GM04503 (cell line): ENCODE data around the gene PPIF.
"Not testable (repeated sequence)": the region's sequence is repeated elsewhere in the genome, so short reads cannot be mapped to it uniquely, and the experiment has no call there.

ENCODE experiments used
- DNase-seq: peaks from one replicate; pipeline ENCODE4 v3.0.0-alpha.2; 2012; ENCODE audit warnings: low read depth

The PPIF gene

DNA sequence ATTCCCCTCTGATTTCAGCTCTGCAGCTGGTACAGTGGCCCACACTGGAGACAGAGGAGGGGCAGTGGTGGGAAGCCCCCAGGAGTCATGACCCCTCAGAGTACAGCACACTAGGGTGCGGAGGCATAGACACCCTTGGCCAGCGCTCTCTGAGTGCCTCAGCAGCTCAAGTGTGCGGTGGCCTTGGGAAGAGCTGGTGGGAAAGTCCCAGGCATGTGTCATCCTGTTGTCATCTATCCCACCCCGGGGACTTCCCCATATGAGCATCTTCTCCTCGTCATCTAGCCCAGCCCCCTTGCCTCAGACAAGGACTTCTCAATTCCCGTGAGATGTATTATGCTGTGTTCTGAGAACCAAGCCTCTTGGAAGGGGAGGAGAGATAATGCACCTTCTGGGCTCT is 15.6 kb upstream of the PPIF start:
- DNase-seq, result peak; percentile 68

DNA sequence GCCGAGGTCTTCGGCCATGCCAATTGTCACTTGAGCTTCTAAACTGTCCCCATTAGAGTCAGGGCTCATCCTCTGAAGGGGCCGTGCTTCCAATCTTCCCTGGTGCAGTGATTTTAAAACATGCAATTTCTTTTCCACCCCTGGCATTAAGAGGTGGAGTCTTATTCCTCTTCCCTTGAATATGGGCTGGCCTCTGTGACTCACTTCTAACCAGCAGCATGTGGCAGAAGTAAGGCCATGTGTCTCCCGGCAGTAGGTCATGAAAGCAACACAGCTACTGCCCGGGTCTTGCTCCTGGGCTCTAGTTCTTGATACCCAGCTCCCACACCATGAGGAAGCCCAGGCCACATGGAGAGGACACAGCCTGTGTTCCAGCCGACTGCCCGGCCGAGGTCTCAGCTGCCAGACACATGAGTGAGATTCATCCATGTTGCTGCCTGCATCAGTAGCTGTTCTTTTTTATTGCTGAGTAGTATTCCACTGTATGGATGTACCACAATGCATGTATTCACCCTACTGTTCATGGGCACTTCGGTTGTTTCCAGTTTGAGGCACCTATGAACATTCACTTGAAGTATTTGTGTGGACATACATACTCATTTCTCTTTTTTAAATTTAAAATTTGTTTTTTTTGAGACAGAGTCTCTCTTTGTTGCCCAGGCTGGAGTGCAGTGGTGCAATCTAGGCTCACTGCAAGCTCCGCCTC is 14.5 kb upstream of the PPIF start:
- not testable (repeated sequence) for DNase-seq

DNA sequence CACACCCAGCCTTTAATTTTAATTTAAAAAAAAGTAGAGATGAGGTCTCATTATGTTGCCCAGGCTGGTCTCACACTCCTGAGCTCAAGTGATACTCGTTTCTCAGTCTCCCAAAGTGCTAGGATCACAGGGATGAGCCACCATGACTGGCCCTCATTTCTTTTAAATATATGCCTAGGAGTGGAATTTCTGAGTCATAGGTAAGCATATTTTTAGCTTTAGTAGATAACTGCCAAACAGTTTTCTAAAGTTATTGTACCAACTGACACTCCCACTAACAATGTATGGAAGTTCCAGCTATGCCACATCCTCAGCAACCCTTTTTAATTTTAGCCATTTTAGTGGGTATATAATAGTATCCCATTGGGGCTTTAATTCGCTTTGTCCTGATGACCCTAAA is 13.8 kb upstream of the PPIF start:
- no peak for DNase-seq

DNA sequence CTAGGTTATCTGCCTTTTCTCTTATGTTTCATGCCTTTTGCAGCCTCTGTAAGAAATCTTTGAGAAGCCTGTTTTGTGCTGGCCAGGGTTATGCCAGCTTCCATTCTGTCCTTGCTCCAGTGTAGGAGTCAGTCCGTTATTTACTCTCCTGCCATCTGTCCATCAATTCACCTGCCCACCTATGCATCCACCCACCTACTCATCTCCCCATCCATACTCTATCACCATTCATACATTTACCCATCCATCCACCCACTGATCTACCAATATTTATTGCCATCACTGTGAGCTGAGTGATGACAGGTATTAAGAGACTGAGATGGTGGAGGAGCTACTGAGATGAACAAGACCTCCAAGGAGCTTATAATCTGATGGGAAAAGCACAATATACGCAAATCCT is 12.7 kb upstream of the PPIF start:
- DNase-seq, result no peak

DNA sequence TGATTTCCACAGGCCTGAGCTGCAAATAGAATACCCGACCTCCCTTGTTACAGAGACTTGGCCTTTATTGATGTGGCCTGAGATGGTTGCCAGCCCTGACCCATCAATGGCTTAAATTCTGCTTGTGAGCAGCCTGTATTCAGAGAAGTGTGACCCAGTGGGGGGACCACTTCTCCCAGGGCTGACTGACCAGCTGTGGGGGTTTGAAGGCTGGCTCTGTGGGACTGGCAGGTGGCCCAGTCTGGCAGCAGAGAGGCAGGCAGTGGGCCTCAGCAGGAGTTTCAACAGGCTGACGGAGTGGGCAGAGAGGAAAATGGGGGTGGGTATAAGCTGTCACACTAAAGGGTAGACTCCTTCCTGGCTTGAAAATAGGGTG is 12.2 kb upstream of the PPIF start:
- no peak for DNase-seq

DNA sequence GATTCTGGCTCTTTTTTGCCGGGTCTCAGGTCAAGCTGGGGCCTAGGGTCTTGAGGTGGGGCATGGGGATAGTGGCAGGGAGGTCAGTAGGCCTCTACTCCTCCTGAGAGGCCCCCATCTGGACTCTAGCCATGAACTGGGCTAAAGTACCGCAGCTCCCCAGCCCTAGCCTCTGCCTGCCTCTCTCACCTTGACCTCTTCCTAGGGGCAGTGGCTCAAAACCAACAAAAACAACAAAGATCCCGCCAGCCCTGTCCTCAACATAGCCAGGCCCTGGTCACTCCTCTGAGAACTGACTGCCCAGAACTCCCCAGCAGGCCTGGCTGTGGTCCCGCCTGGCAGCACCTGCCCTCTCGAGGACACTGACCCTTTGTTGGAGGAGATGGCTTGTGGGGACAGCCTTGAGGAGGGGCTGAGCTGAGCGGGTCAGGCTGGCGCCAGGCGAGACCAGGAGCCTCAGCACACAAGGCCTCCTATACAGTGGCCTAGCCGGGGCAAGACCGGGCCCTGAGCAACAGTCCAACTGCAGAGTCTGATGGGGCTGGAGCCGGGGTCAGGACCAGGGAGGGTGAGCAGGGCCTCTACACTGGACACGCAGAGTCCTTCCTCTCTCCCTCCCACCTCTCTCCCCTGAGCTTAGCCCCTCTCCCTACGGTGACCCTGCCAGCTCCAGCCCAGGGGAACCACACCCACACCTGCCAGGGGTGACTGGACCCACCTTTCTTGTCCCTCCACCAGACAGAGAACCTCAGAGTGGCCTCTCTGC is 11.6 kb upstream of the PPIF start:
- DNase-seq, result no peak

DNA sequence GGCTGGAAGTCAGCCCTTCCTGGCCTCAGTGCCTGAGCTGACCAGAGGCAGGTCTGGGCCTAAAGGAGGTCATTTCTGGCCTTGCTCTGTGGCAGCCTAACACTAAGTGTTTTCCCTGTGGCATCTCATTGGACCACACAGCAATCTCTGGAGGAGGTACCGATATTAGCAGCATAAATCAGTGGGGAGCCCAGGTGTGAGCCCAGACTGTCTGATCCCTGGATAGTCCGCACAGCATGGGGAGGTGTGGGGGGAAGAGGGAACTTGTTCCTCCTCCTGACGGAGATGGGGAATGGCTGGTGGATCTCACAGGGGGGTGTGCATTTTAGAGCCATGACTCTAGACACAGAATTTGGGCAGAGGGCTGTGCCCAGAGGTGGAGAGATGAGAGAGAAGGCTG is 11.0 kb upstream of the PPIF start:
- no peak for DNase-seq

DNA sequence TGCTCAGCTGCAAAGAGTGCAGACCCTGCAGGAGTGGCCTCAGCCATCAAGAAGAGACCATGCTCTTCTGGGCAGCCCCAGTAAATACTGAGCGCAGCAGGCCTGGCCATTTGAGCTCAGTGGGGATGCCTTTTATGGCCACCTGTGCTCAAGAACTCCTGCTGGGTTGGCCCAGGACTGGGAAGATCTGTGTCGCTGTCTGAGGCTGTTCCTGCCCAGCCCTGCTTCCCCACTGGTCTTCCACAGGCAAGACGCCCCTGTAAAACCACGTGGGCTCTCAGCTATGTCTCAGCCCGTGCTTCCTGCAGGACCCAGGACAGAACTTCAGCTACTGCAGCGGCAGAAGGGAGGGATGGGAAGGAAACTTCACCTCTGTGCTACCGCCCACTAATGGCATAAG is 10.5 kb upstream of the PPIF start:
- DNase-seq, result no peak

DNA sequence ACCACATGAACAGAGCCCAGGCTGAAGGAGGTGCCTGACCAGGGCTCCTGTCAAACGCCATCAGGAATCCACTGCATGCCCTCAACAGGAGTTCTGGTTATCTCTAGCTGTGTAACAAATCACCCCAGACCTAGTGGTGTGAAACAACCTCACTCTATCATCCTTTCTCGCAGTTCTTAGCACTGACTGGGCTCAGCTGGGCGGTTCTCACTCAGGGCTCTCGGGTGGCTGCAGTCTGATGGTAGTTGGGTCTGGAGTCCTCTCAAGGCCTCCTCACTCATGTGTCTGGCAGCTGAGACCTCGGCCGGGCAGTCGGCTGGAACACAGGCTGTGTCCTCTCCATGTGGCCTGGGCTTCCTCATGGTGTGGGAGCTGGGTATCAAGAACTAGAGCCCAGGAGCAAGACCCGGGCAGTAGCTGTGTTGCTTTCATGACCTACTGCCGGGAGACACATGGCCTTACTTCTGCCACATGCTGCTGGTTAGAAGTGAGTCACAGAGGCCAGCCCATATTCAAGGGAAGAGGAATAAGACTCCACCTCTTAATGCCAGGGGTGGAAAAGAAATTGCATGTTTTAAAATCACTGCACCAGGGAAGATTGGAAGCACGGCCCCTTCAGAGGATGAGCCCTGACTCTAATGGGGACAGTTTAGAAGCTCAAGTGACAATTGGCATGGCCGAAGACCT is 9.3 kb upstream of the PPIF start:
- not testable (repeated sequence) for DNase-seq

DNA sequence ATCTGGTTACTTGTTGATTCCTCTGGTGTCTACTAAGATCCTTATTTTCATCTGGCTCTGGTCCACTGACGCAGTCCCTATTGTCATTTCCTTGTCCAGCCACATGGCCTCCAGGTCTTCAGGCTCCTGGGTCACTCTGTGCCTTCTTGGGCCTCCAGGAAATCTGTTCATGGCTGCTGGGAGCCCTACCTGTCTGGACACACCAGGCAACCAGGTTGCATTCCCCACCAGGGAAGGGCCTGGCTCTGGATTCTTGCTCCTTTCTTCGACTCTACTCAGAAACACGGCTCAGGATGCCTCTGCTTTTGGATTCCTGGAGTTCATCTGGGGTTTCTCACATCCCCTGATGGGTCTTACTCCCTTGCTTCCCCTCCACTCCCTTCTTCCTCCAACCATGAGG is 8.0 kb upstream of the PPIF start:
- DNase-seq, result no peak

DNA sequence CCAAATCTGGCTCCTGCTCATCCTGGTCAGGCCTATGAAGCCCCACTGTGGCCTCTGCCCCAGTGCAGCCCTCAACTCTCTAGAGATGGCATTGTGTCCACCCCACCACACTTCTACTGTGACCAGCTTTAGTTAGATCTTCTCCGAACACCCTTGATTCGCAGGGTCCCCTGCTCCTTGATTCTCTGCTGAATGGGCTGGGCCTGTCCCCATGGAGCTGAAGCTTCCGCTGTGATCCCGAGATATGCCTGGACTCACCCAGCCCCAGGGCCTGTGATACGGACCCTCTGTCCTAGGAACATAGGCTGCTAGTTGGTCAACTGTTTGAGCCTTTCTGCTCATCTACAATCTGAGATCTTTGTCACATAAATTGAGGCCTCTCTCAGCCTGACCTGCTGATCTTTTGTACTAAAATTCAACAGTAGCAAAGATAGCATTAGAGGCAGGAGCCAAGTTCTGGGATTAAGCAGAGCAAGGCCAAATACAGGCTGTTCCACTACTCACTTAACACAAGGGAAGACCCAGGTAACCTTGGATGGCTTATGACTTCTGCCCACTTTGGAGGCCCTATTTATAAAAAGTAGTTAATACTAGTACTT is 6.5 kb upstream of the PPIF start:
- DNase-seq, result no peak

DNA sequence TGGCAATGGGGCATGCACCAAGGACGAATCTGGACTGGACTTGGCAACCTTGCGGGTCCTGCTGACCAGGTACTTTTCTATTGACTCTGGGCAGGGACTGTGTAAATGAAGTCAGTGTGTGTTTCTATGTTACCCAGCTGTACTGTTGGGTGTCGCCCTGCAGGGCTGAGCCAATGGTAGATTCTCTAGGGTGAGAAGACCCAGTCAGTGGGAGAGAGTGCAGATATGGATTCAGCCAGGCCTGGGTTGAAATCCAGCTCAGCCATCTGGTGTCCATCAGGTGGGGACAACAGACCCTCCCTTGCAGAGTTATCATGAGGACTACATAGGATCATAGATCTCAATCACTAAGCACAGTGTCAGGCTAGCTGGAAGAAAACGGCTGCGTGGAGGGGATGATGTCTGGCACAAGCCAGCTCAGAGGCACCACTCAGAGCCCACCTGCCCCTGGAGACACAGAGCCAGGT is 4.9 kb upstream of the PPIF start:
- DNase-seq, result no peak

DNA sequence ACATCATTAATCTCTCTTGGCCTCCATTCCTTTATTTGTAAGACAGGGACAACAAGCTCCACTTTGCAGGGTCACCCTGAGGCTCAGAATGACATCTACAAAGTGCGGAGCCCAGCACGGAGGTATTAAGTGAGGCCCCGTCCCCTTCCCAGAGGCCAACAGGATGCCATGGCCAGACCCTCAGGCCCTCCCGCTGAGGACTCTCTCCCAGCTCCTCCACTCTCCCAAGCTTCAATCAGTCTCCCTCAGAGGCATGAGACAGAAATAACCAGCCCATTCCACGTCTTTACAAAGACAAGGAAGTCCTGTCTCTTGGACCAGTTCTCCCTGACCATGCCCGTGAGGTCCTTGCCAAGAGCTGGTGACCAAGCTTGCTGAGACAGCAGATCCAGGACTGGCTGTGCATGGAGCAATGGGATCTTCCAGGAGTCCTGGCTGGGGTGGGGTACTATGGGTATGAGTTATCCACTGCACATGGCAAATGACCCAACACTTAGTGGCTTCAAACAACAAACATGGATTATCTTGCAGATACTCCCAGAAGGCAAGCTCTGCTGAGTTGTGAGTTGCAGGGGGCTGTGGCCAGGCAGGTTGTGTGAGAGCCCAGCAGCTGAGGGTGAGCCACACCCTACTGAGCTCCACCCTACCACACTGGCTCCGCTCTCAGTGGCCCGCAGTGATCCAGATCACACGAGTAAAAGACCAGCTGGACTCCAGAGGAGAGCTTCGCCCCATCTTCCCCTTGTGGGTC is 4.3 kb upstream of the PPIF start:
- no peak for DNase-seq

DNA sequence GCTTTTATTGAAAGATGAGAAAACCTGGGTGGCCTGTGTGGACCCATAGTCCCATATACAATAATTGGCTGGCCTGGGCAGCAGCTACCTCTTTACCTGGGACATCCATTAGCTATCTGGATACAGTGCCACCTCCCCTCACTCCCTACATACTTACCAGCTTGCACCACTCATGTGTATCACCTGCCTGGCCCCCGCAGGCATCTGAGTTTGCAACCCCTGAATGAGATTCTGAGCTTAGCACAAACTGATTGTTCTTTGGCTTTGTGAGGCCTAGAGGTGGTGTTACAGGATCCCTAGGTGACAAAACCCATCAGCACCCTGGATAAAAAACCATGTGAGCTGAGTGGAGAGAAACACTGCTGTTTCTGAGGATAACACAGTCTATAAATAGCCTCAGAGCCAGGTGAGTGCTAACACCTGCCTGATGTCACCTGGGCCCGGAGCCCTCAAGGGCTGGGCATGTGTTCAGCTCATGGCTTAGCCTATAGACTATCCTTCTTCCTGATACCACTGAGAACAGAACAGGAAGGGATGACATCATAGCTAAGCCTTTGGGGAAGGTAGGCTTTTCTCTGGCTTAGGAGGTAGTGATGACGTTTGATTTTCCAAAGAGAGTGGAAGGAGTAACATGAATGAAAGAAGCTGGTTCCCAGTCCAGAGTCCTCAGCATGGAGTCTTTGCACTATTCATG is 2.6 kb upstream of the PPIF start:
- no peak for DNase-seq

DNA sequence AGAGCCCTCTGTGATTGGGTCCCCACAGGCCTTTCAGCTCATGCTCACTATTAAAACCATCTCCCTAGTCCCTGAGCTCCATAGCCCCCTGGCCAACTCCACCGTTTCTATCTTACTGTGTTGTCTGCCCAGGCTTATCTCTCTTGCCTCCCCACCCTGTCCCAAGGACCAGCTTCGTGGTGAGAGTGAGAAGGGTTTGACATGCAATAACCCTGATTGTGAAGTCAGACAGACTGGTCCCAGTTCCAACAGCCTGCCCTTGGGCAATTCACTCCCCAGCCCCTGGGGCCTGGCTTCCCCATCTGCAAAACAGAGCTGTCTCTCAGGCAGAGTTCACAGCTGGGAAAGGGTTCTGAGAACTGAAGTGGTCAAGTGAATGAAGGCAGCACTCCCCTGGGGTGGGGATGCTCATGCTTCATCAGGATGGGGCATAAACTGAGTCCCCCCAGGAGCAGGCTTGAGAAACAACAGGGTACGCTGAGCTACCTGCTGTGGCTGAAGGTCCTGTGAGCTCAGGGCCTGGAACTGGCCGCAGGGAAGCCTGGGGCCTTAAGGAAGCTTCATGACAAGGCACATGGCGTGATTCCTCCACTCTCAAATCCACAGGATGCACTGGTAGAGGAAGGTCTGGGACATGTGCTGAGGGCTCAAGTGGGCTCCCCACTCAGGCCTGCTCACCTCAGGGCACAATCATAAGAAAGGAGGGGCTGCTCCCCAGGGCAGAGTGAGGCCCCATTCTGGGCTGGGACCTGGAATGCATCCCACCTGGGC is 1.8 kb upstream of the PPIF start:
- DNase-seq, result no peak

DNA sequence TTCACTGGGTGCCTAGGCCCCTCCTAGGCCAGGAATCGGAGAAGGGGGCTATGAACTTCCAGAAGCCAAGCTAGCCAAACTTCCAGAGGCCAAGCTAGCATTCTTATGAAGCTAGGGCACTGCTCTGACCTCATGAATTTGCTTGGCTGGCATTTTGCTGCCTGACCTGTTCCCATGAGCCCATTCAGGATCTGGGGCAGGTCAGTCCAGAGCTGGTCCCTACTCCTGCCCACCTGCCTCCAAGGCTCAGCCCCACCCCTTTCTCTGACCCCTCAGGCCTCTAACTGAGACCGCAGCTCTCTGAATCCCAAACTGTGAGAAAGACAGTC is 1.3 kb upstream of the PPIF start:
- no peak for DNase-seq

DNA sequence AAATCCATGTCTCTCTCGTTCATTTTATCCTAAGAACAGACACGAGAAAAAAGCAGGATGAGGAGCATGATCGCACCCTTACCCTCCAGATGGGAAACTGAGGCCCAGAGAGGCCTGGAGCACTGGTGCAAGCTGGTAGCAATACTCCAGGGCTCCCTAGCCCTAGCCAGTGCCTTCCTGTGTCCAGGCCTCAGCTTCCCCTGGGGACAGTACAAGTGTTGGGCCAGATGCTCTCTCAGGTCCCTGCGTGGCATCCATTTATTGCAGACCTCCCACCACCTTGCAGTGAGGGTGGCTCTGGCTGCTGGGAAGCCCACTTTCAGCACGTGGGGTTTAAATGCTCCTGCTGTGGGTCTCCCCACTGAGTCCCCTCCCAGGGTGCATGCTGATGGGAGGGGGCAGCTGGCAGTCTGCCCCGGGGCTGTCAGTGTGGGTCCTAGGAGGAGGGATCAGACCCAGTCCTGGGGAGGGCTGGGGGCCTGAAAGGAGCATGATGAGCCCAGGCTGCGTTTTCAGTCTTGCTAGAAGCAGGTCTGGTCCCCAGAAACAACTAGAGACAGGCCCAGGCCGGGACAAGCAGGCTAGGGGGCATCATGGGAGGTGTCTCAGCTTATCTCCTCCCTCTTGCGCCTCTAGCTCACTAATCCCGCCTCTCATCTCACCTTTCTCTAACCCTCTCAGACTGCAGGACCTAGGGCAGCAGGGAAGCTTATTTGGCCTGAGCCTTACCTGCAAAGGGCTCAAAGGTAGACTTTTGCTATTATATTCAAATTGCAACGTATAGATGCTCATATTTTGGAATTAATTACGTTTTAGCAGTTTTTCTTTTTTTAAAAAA is 662 bp upstream of the PPIF start:
- no peak for DNase-seq

DNA sequence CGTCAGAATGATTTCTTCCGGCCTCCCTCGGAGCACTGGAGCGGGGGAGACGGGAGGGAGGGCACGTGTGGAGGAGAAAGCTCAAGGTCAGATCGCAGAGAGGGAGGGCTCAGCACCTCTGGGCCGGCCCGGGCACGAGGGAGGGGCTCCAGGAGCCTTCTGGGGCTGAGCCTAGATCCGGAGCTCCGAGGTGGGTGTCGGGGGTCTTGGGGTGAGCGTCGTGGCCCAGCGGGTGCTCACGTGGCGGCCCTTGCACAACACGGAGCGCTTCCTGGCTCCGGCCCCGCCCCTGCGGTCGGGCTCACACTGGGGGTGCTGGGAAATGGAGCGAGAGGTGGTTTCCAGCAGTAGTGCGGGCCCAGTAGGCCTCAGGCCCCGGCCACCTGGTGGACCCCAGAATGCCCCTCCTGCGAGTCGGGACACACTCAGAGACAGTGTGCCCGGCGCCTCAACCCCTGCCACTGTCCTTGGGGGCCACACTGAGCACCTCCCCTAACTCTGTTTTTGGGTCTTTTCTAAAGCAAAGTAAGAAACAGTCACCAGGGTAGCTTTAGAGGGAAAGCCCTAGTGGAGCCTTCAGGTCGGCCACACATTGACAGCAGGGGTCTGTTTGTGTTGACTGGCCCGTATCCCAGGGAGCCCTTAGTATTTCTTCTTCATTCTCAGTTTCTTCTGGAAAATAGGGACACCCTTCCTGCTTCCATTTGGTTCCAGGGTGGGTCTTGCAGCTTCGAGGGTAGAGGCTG is 798 bp downstream of the PPIF start:
- DNase-seq, result no peak

DNA sequence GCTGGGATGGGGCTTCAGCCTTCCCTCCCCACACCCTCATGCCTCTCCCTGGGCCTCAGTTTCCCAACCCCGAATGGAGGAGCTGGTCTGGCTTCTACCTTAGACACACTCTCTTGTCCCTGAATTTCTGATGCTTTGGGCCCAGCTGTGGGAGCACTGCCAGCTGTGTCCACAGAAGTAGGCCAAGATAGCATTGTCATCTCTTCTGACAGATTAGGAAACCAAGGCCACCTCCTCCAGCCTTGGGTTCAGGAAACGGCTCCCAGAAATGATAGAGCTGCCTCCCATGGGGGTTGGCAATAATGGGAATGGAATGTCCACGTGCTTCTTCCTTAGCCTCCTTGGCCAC is 1.3 kb downstream of the PPIF start:
- DNase-seq, result no peak
